Caco-2 (cell line): ENCODE measurements around the gene C3AR1. TPM values are rescaled to one million over a fixed set of nuclear protein-coding genes. Genes with fewer than 3 reads are reported as not detected.

ENCODE experiments used
- BruUV-seq: library from RNA; stranded (reverse); fragments of 400-500 nt; replicated peaks from 2 replicates; lab custom pipeline; 2021; lab: Mats Ljungman, UMichigan
- CTCF ChIA-PET: fragments of 300-600 bp; sonication (Branson Sonifier 250); formaldehyde crosslinking; loops from one replicate; lab custom pipeline; 2022; ENCODE audit warnings: antibody characterized with exemption; lab: Charles Lee
- POLR2A ChIA-PET: fragments of 300-600 bp; sonication (Branson Sonifier 250); formaldehyde crosslinking; loops from one replicate; lab custom pipeline; 2022; ENCODE audit warnings: antibody characterized with exemption; lab: Charles Lee
- DNase-seq, 2 experiments: peaks; one replicate each; pipeline versions ENCODE4 v3.0.0 to v3.0.0-alpha.2; 2020 to 2022
- H3K27me3 ChIP-seq: replicated peaks from 2 replicates; pipeline ENCODE4 v1.6.0; 2011; ENCODE audit warnings: low read length; ENCODE audit not compliant: control insufficient read depth, insufficient read depth
- H3K36me3 ChIP-seq: 2 replicates; pipeline ENCODE4 v1.5.1; 2011; ENCODE audit warnings: low read length; ENCODE audit not compliant: control insufficient read depth, insufficient read depth
- H3K4me1 ChIP-seq: fragments of 250-450 bp; sonication (Bioruptor Pico); 2 replicates; pipeline ENCODE4 v1.5.1; 2020; ENCODE audit warnings: mild to moderate bottlenecking
- H3K4me3 ChIP-seq: 2 replicates; pipeline ENCODE4 v1.5.1; 2011; ENCODE audit warnings: low read depth, mild to moderate bottlenecking, control low read depth, low read length
- H3K9me3 ChIP-seq: fragments of 250-450 bp; sonication (Bioruptor Pico); 2 replicates; pipeline ENCODE4 v1.5.1; 2020; ENCODE audit warnings: mild to moderate bottlenecking, moderate library complexity
- H3K27ac Mint-ChIP-seq: one replicate; pipeline ENCODE4 v1.8.0; 2022; ENCODE audit warnings: mixed read lengths; ENCODE audit not compliant: unreplicated experiment
- H3K27me3 Mint-ChIP-seq: one replicate; pipeline ENCODE4 v1.8.0; 2022; ENCODE audit warnings: mixed read lengths; ENCODE audit not compliant: insufficient read depth, unreplicated experiment
- H3K36me3 Mint-ChIP-seq: one replicate; pipeline ENCODE4 v1.8.0; 2022; ENCODE audit warnings: mild to moderate bottlenecking, mixed read lengths; ENCODE audit not compliant: insufficient read depth, unreplicated experiment
- H3K4me1 Mint-ChIP-seq: one replicate; pipeline ENCODE4 v1.8.0; 2022; ENCODE audit warnings: low read depth, mixed read lengths; ENCODE audit not compliant: unreplicated experiment
- H3K4me3 Mint-ChIP-seq: one replicate; pipeline ENCODE4 v1.8.0; 2022; ENCODE audit warnings: mild to moderate bottlenecking, moderate library complexity, mixed read lengths; ENCODE audit not compliant: unreplicated experiment
- H3K9me3 Mint-ChIP-seq: one replicate; pipeline ENCODE4 v1.8.0; 2022; ENCODE audit warnings: mixed read lengths; ENCODE audit not compliant: unreplicated experiment
- intact Hi-C: fragments of 100-400 bp; cut with micrococcal nuclease; formaldehyde crosslinking; loops from one replicate; pipeline ENCODE4 v1.10.0; 2022; ENCODE audit not compliant: unreplicated experiment
- total RNA-seq: library from RNA; stranded (reverse); gene quantifications from 2 replicates; pipeline ENCODE4 v1.2.3, GENCODE V29; 2022
- TF ChIP-seq, protein P1 (sequence below), 2 experiments: fragments of 200-600 bp in 1 of 2; IDR thresholded peaks; 1 replicate in 1 of 2; 2 replicates in 1 of 2; pipeline versions ENCODE4 v1.5.1 to v1.8.0; 2011 to 2022; ENCODE audit warnings: antibody characterized with exemption in 1 of 2, control low read depth in 1 of 2, inconsistent platforms in 1 of 2, low read depth in 1 of 2, low read length in 1 of 2, mild to moderate bottlenecking in 1 of 2, moderate library complexity in 1 of 2; ENCODE audit not compliant: insufficient read depth in 1 of 2, severe bottlenecking in 1 of 2, unreplicated experiment in 1 of 2

C3AR1 gene
- total RNA-seq, 1 experiment from 2014 or later = not detected

GRCh38 chr12:8038659-8039114 lies 27.5 kb downstream of the C3AR1 start:
- DNase-seq = no peak
- Histone ChIP-seq H3K4me1 (peaks cover 20% of the 10 kb centered on the region), H3K36me3 (no peaks in the 10 kb centered on the region), H3K4me3 (no peak overlapping the region), H3K9me3 (no peaks in the 10 kb centered on the region), H3K27me3 (no peaks in the 10 kb centered on the region)
- ChIA-PET POLR2A (interaction anchor here (0.6 kb wide), 1 partner anchor 102 kb away, joined by 3 read pairs; no protein-coding TSS in a partner anchor), CTCF (interaction anchor here (0.6 kb wide), 1 partner anchor 11 kb away, joined by 5 read pairs; no protein-coding TSS in a partner anchor)
- Mint-ChIP-seq H3K9me3 (no peaks in the 10 kb centered on the region), H3K27ac (no peak overlapping the region), H3K36me3 (peaks cover 32% of the 10 kb centered on the region), H3K27me3 (no peaks in the 10 kb centered on the region), H3K4me1 (peaks cover 32% of the 10 kb centered on the region), H3K4me3 (no peak overlapping the region)
- TF ChIP-seq, protein P1, sequence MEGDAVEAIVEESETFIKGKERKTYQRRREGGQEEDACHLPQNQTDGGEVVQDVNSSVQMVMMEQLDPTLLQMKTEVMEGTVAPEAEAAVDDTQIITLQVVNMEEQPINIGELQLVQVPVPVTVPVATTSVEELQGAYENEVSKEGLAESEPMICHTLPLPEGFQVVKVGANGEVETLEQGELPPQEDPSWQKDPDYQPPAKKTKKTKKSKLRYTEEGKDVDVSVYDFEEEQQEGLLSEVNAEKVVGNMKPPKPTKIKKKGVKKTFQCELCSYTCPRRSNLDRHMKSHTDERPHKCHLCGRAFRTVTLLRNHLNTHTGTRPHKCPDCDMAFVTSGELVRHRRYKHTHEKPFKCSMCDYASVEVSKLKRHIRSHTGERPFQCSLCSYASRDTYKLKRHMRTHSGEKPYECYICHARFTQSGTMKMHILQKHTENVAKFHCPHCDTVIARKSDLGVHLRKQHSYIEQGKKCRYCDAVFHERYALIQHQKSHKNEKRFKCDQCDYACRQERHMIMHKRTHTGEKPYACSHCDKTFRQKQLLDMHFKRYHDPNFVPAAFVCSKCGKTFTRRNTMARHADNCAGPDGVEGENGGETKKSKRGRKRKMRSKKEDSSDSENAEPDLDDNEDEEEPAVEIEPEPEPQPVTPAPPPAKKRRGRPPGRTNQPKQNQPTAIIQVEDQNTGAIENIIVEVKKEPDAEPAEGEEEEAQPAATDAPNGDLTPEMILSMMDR (IDR thresholded peaks at IDR 0.05; ENCODE audit: insufficient read depth in 1 of 2, low read depth in 1 of 2, low read length in 1 of 2, severe bottlenecking in 1 of 2, unreplicated experiment in 1 of 2) = no peak
- intact Hi-C loops = no loop called here
- no TSS peak for BruUV-seq

DNA sequence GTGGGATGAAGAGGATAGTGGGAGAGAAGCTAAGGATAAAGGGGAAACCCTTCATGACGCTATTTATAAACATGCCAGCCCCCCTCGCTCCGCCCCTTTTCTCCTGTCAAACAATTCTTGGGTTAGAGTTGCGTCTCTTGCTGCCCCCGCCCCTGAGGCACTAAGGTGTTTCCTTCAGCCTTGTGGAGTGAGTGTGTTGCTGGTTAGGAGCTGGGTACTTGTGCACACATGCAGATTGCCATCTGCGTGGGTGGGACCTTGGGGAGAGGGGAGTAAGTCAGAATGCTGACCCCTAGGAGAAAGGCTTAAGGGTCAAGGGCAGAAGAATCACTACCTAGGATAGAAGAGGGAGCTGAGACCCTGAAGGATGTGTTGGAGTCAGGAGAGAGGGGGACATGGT lies 28.2 kb downstream of the C3AR1 start:
- H3K4me3 Mint-ChIP-seq = no peak overlapping the region
- ChIA-PET POLR2A (interaction anchor here (0.6 kb wide), 1 partner anchor 13 kb away, joined by 4 read pairs; no protein-coding TSS in a partner anchor), CTCF (interaction anchor here (0.6 kb wide), 1 partner anchor 131 kb away, joined by 3 read pairs; no protein-coding TSS in a partner anchor)
- peaks cover 24% of the 10 kb centered on the region for H3K36me3 Mint-ChIP-seq
- no TSS peak for BruUV-seq
- no peaks in the 10 kb centered on the region for H3K9me3 ChIP-seq
- no peaks in the 10 kb centered on the region for H3K27me3 ChIP-seq
- DNase-seq = no peak
- TF ChIP-seq, protein P1 (IDR thresholded peaks at IDR 0.05; ENCODE audit: insufficient read depth in 1 of 2, low read depth in 1 of 2, low read length in 1 of 2, severe bottlenecking in 1 of 2, unreplicated experiment in 1 of 2) = no peak
- peaks cover 39% of the 10 kb centered on the region for H3K4me1 Mint-ChIP-seq
- peaks cover 27% of the 10 kb centered on the region for H3K4me1 ChIP-seq
- H3K4me3 ChIP-seq = no peak overlapping the region
- H3K27me3 Mint-ChIP-seq = no peaks in the 10 kb centered on the region
- no peaks in the 10 kb centered on the region for H3K36me3 ChIP-seq
- intact Hi-C loops = no loop called here
- H3K27ac Mint-ChIP-seq = no peak overlapping the region
- no peaks in the 10 kb centered on the region for H3K9me3 Mint-ChIP-seq

DNA sequence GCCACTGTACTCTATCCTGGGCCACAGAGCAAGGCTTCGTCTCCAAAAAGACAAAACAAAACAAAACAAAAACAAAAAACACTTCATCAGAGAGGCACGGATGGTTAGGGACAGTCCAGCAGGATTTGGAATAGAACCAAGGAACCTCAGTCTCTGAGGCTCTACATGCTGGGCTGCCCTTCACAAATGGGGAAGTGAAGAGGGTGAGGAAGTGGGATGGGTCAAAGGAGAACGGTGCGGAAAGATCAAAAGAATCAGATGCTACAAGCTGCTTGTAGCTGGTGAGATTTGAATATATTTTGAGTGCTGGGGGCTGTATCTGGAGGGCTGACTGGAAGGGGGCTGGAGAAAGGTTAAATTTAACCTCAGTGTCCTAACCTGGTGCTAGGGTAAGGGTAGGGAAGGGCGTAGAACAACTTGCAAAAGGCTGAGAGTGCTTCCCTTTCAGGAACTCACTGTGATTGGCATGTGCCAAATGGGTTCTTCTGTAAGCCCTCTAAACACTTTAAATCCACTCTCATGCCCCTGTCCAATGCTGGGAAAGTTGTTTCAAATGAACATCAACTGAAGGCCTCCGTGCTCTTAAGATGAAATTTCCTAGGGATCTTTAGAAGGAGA lies 29.0 kb downstream of the C3AR1 start:
- no peak overlapping the region for H3K4me3 Mint-ChIP-seq
- peaks cover 39% of the 10 kb centered on the region for H3K4me1 Mint-ChIP-seq
- no peaks in the 10 kb centered on the region for H3K9me3 Mint-ChIP-seq
- Histone ChIP-seq H3K9me3 (no peaks in the 10 kb centered on the region), H3K4me1 (peaks cover 27% of the 10 kb centered on the region), H3K4me3 (no peak overlapping the region), H3K27me3 (no peaks in the 10 kb centered on the region), H3K36me3 (no peaks in the 10 kb centered on the region)
- no peak for DNase-seq
- ChIA-PET POLR2A (no interaction called here), CTCF (no interaction called here)
- no peak overlapping the region for H3K27ac Mint-ChIP-seq
- TF ChIP-seq, protein P1 (IDR thresholded peaks at IDR 0.05; ENCODE audit: insufficient read depth in 1 of 2, low read depth in 1 of 2, low read length in 1 of 2, severe bottlenecking in 1 of 2, unreplicated experiment in 1 of 2) = no peak
- H3K36me3 Mint-ChIP-seq = peaks cover 16% of the 10 kb centered on the region
- BruUV-seq = no TSS peak
- intact Hi-C loops = no loop called here
- H3K27me3 Mint-ChIP-seq = no peaks in the 10 kb centered on the region
